ENCODE measurements around the gene FHOD3. TPM values are rescaled to one million over a fixed set of nuclear protein-coding genes. Genes with fewer than 3 reads are reported as not detected.

FHOD3 gene
- total RNA-seq, 1 experiment from 2014 or later = 18.1 TPM

GRCh38 chr18:36805105-36805504 lies 507.6 kb downstream of the FHOD3 start:
- H3K79me2 ChIP-seq (ENCODE audit: low read length) = no peaks in the 10 kb centered on the region
- H3K9ac ChIP-seq (ENCODE audit: low read length) = no peak overlapping the region
- H3K27me3 ChIP-seq (ENCODE audit: low read length) = no peaks in the 10 kb centered on the region
- no peaks in the 10 kb centered on the region for H3F3A ChIP-seq (ENCODE audit: low read length, unreplicated experiment)
- intact Hi-C loops (cut with micrococcal nuclease) = no loop called here
- H3K9me3 ChIP-seq (ENCODE audit: low read length) = no peaks in the 10 kb centered on the region
- H3K9me2 ChIP-seq (replicated peaks; ENCODE audit: low read length) = no peaks in the 10 kb centered on the region
- DNase-seq (no peak), ATAC-seq (no peak)
- H2AFZ ChIP-seq (ENCODE audit: low read length) = no peak overlapping the region
- no peaks in the 10 kb centered on the region for H3K4me1 ChIP-seq (ENCODE audit: insufficient read depth, low read length)
- no peaks in the 10 kb centered on the region for H4K20me1 ChIP-seq (ENCODE audit: low read length)
- no peak overlapping the region for H3K4me2 ChIP-seq (ENCODE audit: low read length)
- no TSS peak for BruUV-seq (replicated peaks)
- TF ChIP-seq EZH2 (IDR thresholded peaks at IDR 0.05; ENCODE audit: low read length, unreplicated experiment) = no peak
- no peak for TF ChIP-seq EZH2phosphoT487 (IDR thresholded peaks at IDR 0.05; ENCODE audit: borderline replicate concordance, low read length)
- no peak for TF ChIP-seq CTCF (conservative IDR thresholded peaks at IDR 0.05; ENCODE audit: low read depth, low read length)
- ChIA-PET CTCF (no interaction called here), POLR2A (ENCODE audit: unreplicated experiment) (no interaction called here)
- no peaks in the 10 kb centered on the region for H3K36me3 ChIP-seq (ENCODE audit: low read depth, low read length)
- no peak overlapping the region for H3K4me3 ChIP-seq (ENCODE audit: low read length)
- H3K27ac ChIP-seq (ENCODE audit: low read length) = no peak overlapping the region

- intact Hi-C loops (cut with micrococcal nuclease) = no loop called here
- CTCF ChIA-PET = no interaction called here
- Histone ChIP-seq H3K79me2 (ENCODE audit: low read length) (no peaks in the 10 kb centered on the region), H3K4me1 (ENCODE audit: insufficient read depth, low read length) (no peaks in the 10 kb centered on the region), H3K4me3 (ENCODE audit: low read length) (no peak overlapping the region), H3K36me3 (ENCODE audit: low read depth, low read length) (no peaks in the 10 kb centered on the region), H3K27me3 (ENCODE audit: low read length) (no peaks in the 10 kb centered on the region), H3K9me3 (ENCODE audit: low read length) (no peaks in the 10 kb centered on the region), H3K4me2 (ENCODE audit: low read length) (no peak overlapping the region), H3K9me2 (replicated peaks; ENCODE audit: low read length) (no peaks in the 10 kb centered on the region), H3K27ac (ENCODE audit: low read length) (no peak overlapping the region), H2AFZ (ENCODE audit: low read length) (no peak overlapping the region), H4K20me1 (ENCODE audit: low read length) (no peaks in the 10 kb centered on the region), H3F3A (ENCODE audit: low read length, unreplicated experiment) (no peaks in the 10 kb centered on the region), H3K9ac (ENCODE audit: low read length) (no peak overlapping the region)
- POLR2A ChIA-PET (ENCODE audit: unreplicated experiment) = no interaction called here
- no TSS peak for BruUV-seq (replicated peaks)
- no peak for ATAC-seq
- DNase-seq = no peak
- no peak for TF ChIP-seq EZH2phosphoT487 (IDR thresholded peaks at IDR 0.05; ENCODE audit: borderline replicate concordance, low read length)
- TF ChIP-seq EZH2 (IDR thresholded peaks at IDR 0.05; ENCODE audit: low read length, unreplicated experiment) = no peak
- no peak for TF ChIP-seq CTCF (conservative IDR thresholded peaks at IDR 0.05; ENCODE audit: low read depth, low read length)
These were observed 511.2 kb downstream of the FHOD3 start for GRCh38 chr18:36808681-36809080.

- Histone ChIP-seq H3K9me3 (ENCODE audit: low read length) (no peaks in the 10 kb centered on the region), H3K4me2 (ENCODE audit: low read length) (no peak overlapping the region), H2AFZ (ENCODE audit: low read length) (no peak overlapping the region), H3K9ac (ENCODE audit: low read length) (no peak overlapping the region), H3K4me1 (ENCODE audit: insufficient read depth, low read length) (no peaks in the 10 kb centered on the region), H3K36me3 (ENCODE audit: low read depth, low read length) (no peaks in the 10 kb centered on the region), H3K27me3 (ENCODE audit: low read length) (no peaks in the 10 kb centered on the region), H3K4me3 (ENCODE audit: low read length) (no peak overlapping the region), H3K9me2 (replicated peaks; ENCODE audit: low read length) (no peaks in the 10 kb centered on the region), H3K27ac (ENCODE audit: low read length) (no peak overlapping the region), H3F3A (ENCODE audit: low read length, unreplicated experiment) (no peaks in the 10 kb centered on the region), H3K79me2 (ENCODE audit: low read length) (no peaks in the 10 kb centered on the region), H4K20me1 (ENCODE audit: low read length) (no peaks in the 10 kb centered on the region)
- CTCF ChIA-PET = no interaction called here
- TF ChIP-seq CTCF (conservative IDR thresholded peaks at IDR 0.05; ENCODE audit: low read depth, low read length) (peak; percentile 64), EZH2 (IDR thresholded peaks at IDR 0.05; ENCODE audit: low read length, unreplicated experiment) (no peak), EZH2phosphoT487 (IDR thresholded peaks at IDR 0.05; ENCODE audit: borderline replicate concordance, low read length) (no peak)
- BruUV-seq (replicated peaks) = no TSS peak
- DNase-seq (peak; percentile 59), ATAC-seq (peak; percentile 94)
- intact Hi-C loops (cut with micrococcal nuclease) = no loop called here
- POLR2A ChIA-PET (ENCODE audit: unreplicated experiment) = no interaction called here
These were observed 512.3 kb downstream of the FHOD3 start for GRCh38 chr18:36809590-36810381.
